ENCODE measurements around the gene HMGA1. TPM values are rescaled to one million over a fixed set of nuclear protein-coding genes. Genes with fewer than 3 reads are reported as not detected.
"Not testable (repeated sequence)": the region's sequence is repeated elsewhere in the genome, so short reads cannot be mapped to it uniquely, and the experiment has no call there.

The HMGA1 gene
- total and polyA plus RNA-seq, 2 of the 13 experiments (the other 11 are each of a cell fraction or from before 2014, with no cell fraction given): 117 to 145 TPM

DNA sequence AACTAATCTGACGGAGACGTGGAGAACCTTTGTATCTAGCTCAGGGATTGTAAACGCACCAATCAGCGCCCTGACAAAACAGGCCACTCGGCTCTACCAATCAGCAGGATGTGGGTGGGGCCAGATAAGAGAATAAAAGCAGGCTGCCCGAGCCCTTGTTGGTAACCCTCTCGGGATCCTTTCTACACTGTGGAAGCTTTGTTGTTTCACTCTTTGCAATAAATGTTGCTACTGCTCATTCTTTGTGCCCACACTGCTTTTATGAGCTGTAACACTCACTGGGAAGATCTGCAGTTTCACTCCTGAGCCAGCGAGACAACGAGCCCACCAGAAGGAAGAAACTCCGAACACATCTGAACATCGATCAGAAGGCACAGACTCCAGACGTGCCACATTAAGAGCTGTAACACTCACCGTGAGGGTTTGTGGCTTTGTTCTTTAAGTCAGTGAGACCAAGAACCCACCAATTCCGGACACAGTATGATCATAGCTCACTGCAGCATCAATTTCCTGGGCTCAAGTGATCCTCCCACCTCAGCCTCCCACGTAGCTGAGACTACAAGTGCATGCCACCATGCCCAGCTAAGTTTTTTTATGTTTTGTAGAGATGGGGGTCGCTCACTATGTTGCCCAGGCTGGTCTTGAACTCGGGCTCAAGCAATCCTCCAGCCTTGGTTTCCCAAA is 33.1 kb downstream of the HMGA1 start:
- H3K4me3 ChIP-seq (replicated peaks in 1 of 3; ENCODE audit: insufficient read depth in 1 of 3, low read depth in 2 of 3, low read length in 3 of 3); H4K20me1 ChIP-seq (ENCODE audit: insufficient read depth, low read length); H2AFZ ChIP-seq (ENCODE audit: low read length); DNase-seq (ENCODE audit: low spot score); H3K79me2 ChIP-seq (ENCODE audit: insufficient read depth, low read length); in situ Hi-C loops (cut with HindIII; ENCODE audit: extremely low pct_ligation_motif_present, low pct_unique_long_range_greater_than_20kb); ATAC-seq; H3K9ac ChIP-seq (ENCODE audit: insufficient read depth, low read depth, low read length); CTCF ChIA-PET (ENCODE audit: low intra/inter-chr PET ratio, low total read pairs); FAIRE-seq; H3K27ac ChIP-seq (ENCODE audit: extremely low read length, insufficient read depth, low read length); POLR2A ChIA-PET; H3K27me3 ChIP-seq (ENCODE audit: control insufficient read depth in 1 of 2, insufficient read depth in 2 of 2, low read length in 2 of 2); H3K4me2 ChIP-seq (ENCODE audit: low read depth, low read length); H3K9me3 ChIP-seq (ENCODE audit: low read length); H3K36me3 ChIP-seq (replicated peaks in 1 of 2; ENCODE audit: control insufficient read depth in 1 of 2, insufficient read depth in 2 of 2, low read length in 2 of 2); intact Hi-C loops (cut with micrococcal nuclease; ENCODE audit: unreplicated experiment): not testable (repeated sequence)
- peaks cover 32% of the 10 kb centered on the region for H3K4me1 ChIP-seq (ENCODE audit: insufficient read depth, low read length)
- BruUV-seq (replicated peaks): TSS peak; percentile 91
- WGBS (ENCODE audit: low lambda C conversion rate): 62% methylated on average over 17 of the region's 17 CpGs
- TF ChIP-seq NFYB (CRISPR knock-in tag; IDR thresholded peaks at IDR 0.05): peak; percentile 42
- 0 out of 2 replicates have a peak, but pooled peaks have one; percentile 16 for TF ChIP-seq NFYC (CRISPR knock-in tag; IDR thresholded peaks at IDR 0.05)

DNA sequence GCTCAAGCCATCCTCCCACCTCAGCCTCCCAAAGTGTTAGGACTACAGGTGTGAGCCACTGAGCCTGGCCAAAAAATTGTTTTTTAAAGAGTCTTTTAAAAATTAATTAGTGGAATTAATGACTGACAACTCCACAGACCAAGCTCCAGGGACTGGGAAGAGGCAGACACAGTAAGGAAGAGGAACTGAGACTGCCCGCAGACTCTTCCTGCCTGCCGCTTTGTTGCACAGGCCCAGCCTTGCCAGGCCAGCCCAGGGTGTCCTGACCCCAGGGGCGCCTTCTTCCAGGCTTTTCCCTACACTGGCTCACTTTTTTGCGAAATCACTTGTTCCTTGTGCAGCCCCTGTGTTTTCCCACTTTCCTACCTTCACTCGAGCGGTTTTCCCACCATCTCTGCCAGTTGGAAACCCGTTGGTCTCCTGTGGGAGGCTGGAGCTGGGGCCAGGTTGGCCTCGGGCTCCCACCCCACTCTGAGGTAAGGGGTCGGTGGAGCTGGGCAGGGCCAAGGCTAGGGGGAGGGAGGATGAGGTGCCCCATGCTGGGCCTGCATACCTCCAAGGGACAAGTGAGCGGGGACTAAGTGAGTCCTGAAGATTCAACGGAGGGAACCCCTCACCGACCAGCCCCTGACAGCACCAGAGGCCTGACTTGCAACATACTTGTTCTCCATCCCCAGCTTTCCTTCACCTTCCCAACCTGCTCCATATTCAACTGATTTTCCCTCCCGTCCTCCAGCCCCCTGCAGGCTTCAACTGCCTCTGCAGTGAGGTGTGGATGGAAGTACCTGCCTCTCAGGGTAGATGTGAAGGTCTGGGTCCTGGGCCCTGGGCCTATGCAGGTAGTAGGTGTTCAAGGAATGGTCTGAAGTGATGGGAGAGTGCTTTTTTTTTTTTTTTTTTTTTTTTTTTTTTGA is 35.6 kb downstream of the HMGA1 start:
- no peak overlapping the region for H2AFZ ChIP-seq (ENCODE audit: low read length)
- FAIRE-seq (no peak), DNase-seq (ENCODE audit: low spot score) (peak; percentile 31), ATAC-seq (peak; percentile 72)
- TF ChIP-seq ZSCAN20 (CRISPR knock-in tag; IDR thresholded peaks at IDR 0.05; ENCODE audit: borderline replicate concordance): no peak
- TF ChIP-seq, protein P1, sequence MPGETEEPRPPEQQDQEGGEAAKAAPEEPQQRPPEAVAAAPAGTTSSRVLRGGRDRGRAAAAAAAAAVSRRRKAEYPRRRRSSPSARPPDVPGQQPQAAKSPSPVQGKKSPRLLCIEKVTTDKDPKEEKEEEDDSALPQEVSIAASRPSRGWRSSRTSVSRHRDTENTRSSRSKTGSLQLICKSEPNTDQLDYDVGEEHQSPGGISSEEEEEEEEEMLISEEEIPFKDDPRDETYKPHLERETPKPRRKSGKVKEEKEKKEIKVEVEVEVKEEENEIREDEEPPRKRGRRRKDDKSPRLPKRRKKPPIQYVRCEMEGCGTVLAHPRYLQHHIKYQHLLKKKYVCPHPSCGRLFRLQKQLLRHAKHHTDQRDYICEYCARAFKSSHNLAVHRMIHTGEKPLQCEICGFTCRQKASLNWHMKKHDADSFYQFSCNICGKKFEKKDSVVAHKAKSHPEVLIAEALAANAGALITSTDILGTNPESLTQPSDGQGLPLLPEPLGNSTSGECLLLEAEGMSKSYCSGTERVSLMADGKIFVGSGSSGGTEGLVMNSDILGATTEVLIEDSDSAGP (CRISPR knock-in tag; IDR thresholded peaks at IDR 0.05; ENCODE audit: borderline replicate concordance): 0 out of 2 replicates have a peak, but pooled peaks have one; percentile 22
- TF ChIP-seq DNMT3B (CRISPR knock-in tag; conservative IDR thresholded peaks at IDR 0.05): no peak
- TF ChIP-seq, protein P2, sequence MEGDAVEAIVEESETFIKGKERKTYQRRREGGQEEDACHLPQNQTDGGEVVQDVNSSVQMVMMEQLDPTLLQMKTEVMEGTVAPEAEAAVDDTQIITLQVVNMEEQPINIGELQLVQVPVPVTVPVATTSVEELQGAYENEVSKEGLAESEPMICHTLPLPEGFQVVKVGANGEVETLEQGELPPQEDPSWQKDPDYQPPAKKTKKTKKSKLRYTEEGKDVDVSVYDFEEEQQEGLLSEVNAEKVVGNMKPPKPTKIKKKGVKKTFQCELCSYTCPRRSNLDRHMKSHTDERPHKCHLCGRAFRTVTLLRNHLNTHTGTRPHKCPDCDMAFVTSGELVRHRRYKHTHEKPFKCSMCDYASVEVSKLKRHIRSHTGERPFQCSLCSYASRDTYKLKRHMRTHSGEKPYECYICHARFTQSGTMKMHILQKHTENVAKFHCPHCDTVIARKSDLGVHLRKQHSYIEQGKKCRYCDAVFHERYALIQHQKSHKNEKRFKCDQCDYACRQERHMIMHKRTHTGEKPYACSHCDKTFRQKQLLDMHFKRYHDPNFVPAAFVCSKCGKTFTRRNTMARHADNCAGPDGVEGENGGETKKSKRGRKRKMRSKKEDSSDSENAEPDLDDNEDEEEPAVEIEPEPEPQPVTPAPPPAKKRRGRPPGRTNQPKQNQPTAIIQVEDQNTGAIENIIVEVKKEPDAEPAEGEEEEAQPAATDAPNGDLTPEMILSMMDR (CRISPR knock-in tag; IDR thresholded peaks at IDR 0.05): 0 out of 2 replicates have a peak, but pooled peaks have one; percentile 9
- no peak overlapping the region for H3K27ac ChIP-seq (ENCODE audit: extremely low read length, insufficient read depth, low read length)
- H3K4me1 ChIP-seq (ENCODE audit: insufficient read depth, low read length): peaks cover 50% of the 10 kb centered on the region
- no peak overlapping the region for H3K9ac ChIP-seq (ENCODE audit: insufficient read depth, low read depth, low read length)
- intact Hi-C loops (cut with micrococcal nuclease; ENCODE audit: unreplicated experiment) (no loop called here), in situ Hi-C loops (cut with HindIII; ENCODE audit: extremely low pct_ligation_motif_present, low pct_unique_long_range_greater_than_20kb) (no loop called here)
- no peaks in the 10 kb centered on the region for H3K9me3 ChIP-seq (ENCODE audit: low read length)
- H3K4me3 ChIP-seq (replicated peaks in 1 of 3; ENCODE audit: insufficient read depth in 1 of 3, low read depth in 2 of 3, low read length in 3 of 3): no peak overlapping the region
- 76% methylated on average over 13 of the region's 13 CpGs for WGBS (ENCODE audit: low lambda C conversion rate)
- no peaks in the 10 kb centered on the region for H4K20me1 ChIP-seq (ENCODE audit: insufficient read depth, low read length)
- H3K27me3 ChIP-seq (ENCODE audit: control insufficient read depth in 1 of 2, insufficient read depth in 2 of 2, low read length in 2 of 2): no peaks in the 10 kb centered on the region
- CTCF ChIA-PET (ENCODE audit: low intra/inter-chr PET ratio, low total read pairs): no interaction called here
- BruUV-seq (replicated peaks): no TSS peak
- no peak overlapping the region; the same call in 1 of the 2 replicates for H3K4me2 ChIP-seq (ENCODE audit: low read depth, low read length)
- no peaks in the 10 kb centered on the region for H3K79me2 ChIP-seq (ENCODE audit: insufficient read depth, low read length)
- no peaks in the 10 kb centered on the region for H3K36me3 ChIP-seq (replicated peaks in 1 of 2; ENCODE audit: control insufficient read depth in 1 of 2, insufficient read depth in 2 of 2, low read length in 2 of 2)
- POLR2A ChIA-PET: no interaction called here

Measured in HepG2 (cell line).